Measurements from ENCODE around the gene HRH1. TPM values are rescaled to one million over a fixed set of nuclear protein-coding genes. Genes with fewer than 3 reads are reported as not detected.
"Not testable (repeated sequence)": the region's sequence is repeated elsewhere in the genome, so short reads cannot be mapped to it uniquely, and the experiment has no call there.

HRH1 gene
- total RNA-seq, 1 experiment from 2014 or later: 1.3 TPM

DNA sequence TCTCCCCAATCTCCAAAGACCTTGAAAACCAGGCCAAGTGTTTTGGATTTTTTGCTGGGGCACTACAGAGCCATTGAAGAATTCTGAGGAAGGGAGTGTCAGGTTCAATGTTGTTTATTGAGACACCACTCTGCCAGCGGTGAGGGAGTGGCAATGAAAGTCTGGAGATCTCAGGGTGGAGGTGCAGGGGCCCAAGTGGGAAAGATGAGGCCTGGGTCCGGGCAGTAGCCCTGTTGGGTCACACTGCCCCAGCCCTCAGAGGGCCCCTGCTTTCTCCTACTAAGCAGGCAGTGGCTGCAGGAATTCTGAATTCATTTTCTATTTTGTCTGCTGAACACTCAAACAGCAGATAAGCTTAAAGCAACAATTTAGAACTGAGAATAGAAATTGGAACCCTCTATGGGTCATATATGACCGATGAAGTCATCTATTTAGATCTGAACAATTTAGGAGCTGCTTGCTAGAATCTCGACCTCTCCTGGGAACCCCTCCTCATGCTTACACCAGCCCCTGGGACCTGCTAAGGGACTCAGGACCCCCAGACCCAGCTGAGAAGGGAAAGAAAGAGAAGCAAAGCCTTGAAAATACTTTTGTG is 17.9 kb downstream of the HRH1 start:
- TF ChIP-seq, protein P1, sequence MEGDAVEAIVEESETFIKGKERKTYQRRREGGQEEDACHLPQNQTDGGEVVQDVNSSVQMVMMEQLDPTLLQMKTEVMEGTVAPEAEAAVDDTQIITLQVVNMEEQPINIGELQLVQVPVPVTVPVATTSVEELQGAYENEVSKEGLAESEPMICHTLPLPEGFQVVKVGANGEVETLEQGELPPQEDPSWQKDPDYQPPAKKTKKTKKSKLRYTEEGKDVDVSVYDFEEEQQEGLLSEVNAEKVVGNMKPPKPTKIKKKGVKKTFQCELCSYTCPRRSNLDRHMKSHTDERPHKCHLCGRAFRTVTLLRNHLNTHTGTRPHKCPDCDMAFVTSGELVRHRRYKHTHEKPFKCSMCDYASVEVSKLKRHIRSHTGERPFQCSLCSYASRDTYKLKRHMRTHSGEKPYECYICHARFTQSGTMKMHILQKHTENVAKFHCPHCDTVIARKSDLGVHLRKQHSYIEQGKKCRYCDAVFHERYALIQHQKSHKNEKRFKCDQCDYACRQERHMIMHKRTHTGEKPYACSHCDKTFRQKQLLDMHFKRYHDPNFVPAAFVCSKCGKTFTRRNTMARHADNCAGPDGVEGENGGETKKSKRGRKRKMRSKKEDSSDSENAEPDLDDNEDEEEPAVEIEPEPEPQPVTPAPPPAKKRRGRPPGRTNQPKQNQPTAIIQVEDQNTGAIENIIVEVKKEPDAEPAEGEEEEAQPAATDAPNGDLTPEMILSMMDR (IDR thresholded peaks at IDR 0.05; ENCODE audit: insufficient read depth in 1 of 2, low read depth in 1 of 2, low read length in 1 of 2, severe bottlenecking in 1 of 2, unreplicated experiment in 1 of 2): no peak
- Histone ChIP-seq H3K4me3 (ENCODE audit: low read depth, low read length) (no peak overlapping the region), H3K9me3 (no peaks in the 10 kb centered on the region), H3K27me3 (replicated peaks; ENCODE audit: control insufficient read depth, insufficient read depth, low read length) (no peaks in the 10 kb centered on the region; the same call in 1 of the 2 replicates), H3K36me3 (ENCODE audit: control insufficient read depth, insufficient read depth, low read length) (no peaks in the 10 kb centered on the region), H3K4me1 (no peaks in the 10 kb centered on the region)
- CTCF ChIA-PET: no interaction called here
- BruUV-seq (replicated peaks): no TSS peak
- Mint-ChIP-seq H3K4me1 (ENCODE audit: low read depth, unreplicated experiment) (no peaks in the 10 kb centered on the region), H3K27ac (ENCODE audit: unreplicated experiment) (no peak overlapping the region), H3K36me3 (ENCODE audit: insufficient read depth, unreplicated experiment) (no peaks in the 10 kb centered on the region), H3K9me3 (ENCODE audit: unreplicated experiment) (no peaks in the 10 kb centered on the region), H3K27me3 (ENCODE audit: insufficient read depth, unreplicated experiment) (peaks cover 10% of the 10 kb centered on the region), H3K4me3 (ENCODE audit: unreplicated experiment) (no peak overlapping the region)
- POLR2A ChIA-PET: no interaction called here
- DNase-seq: no peak
- intact Hi-C loops (cut with micrococcal nuclease; ENCODE audit: unreplicated experiment): no loop called here

DNA sequence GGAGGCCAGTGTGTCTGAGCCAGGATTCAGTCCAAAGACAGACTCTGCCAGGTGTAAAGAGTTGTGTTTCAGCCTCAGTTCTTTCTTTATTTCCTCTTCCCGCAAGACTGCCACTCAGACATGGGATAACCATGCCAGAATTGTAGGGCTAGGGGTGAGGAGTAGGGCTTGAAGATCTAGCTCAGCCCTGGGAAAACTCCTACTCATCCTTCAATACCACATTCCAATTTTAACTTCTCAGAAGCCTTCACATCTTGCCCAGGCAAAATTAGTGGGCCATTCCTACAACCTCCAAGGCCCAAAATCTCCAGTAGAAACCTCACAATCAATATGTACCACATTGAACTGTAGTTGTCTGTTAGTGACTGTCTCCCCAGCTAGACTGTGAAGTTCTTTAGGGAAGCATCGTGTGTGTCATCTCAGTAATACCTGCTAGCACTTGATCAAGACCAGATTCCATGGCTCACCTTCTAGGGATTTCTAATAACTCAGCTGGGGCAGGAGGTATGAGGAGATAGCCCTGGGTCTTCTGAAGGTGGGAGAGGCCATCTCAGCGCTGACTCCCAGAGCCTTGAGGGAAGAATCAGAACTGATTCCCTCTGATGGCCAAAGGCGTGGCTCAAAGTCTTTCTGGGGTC is 19.7 kb downstream of the HRH1 start:
- no peak overlapping the region for H3K4me3 ChIP-seq (ENCODE audit: low read depth, low read length)
- no peak for DNase-seq
- BruUV-seq (replicated peaks): no TSS peak
- no peak overlapping the region for H3K27ac Mint-ChIP-seq (ENCODE audit: unreplicated experiment)
- intact Hi-C loops (cut with micrococcal nuclease; ENCODE audit: unreplicated experiment): no loop called here
- H3K4me1 Mint-ChIP-seq (ENCODE audit: low read depth, unreplicated experiment): no peaks in the 10 kb centered on the region
- no peaks in the 10 kb centered on the region for H3K9me3 Mint-ChIP-seq (ENCODE audit: unreplicated experiment)
- no peaks in the 10 kb centered on the region; the same call in 1 of the 2 replicates for H3K27me3 ChIP-seq (replicated peaks; ENCODE audit: control insufficient read depth, insufficient read depth, low read length)
- H3K4me3 Mint-ChIP-seq (ENCODE audit: unreplicated experiment): no peak overlapping the region
- H3K36me3 ChIP-seq (ENCODE audit: control insufficient read depth, insufficient read depth, low read length): no peaks in the 10 kb centered on the region
- H3K4me1 ChIP-seq: no peaks in the 10 kb centered on the region
- H3K36me3 Mint-ChIP-seq (ENCODE audit: insufficient read depth, unreplicated experiment): no peaks in the 10 kb centered on the region
- peaks cover 14% of the 10 kb centered on the region for H3K27me3 Mint-ChIP-seq (ENCODE audit: insufficient read depth, unreplicated experiment)
- CTCF ChIA-PET: no interaction called here
- H3K9me3 ChIP-seq: no peaks in the 10 kb centered on the region
- POLR2A ChIA-PET: no interaction called here
- TF ChIP-seq, protein P1 (IDR thresholded peaks at IDR 0.05; ENCODE audit: insufficient read depth in 1 of 2, low read depth in 1 of 2, low read length in 1 of 2, severe bottlenecking in 1 of 2, unreplicated experiment in 1 of 2): no peak

DNA sequence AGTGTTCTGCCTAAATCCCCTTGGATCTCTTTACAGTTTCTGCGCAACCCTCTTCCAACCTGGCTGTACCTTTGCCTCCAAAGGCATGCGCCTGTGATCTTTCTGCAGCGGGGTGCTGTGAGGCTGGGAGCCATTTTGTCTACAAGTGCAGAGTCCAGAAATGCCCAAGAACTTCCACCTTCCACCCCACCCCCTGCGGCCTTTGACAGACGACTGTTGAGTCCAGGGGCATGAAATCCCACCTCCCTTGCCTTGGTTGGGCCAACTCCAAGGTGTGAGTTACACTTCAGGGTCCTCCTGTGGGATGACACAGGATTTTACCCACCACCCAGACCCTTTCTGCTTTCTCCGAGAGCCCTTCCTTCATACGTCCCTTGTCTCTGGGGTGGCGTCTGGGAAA is 24.1 kb downstream of the HRH1 start:
- no peak for DNase-seq
- Mint-ChIP-seq H3K4me1 (ENCODE audit: low read depth, unreplicated experiment) (no peaks in the 10 kb centered on the region), H3K36me3 (ENCODE audit: insufficient read depth, unreplicated experiment) (no peaks in the 10 kb centered on the region), H3K9me3 (ENCODE audit: unreplicated experiment) (no peaks in the 10 kb centered on the region), H3K4me3 (ENCODE audit: unreplicated experiment) (no peak overlapping the region), H3K27ac (ENCODE audit: unreplicated experiment) (no peak overlapping the region), H3K27me3 (ENCODE audit: insufficient read depth, unreplicated experiment) (peaks cover 4% of the 10 kb centered on the region)
- TF ChIP-seq, protein P1 (IDR thresholded peaks at IDR 0.05; ENCODE audit: insufficient read depth in 1 of 2, low read depth in 1 of 2, low read length in 1 of 2, severe bottlenecking in 1 of 2, unreplicated experiment in 1 of 2): no peak
- H3K9me3 ChIP-seq: no peaks in the 10 kb centered on the region
- H3K27me3 ChIP-seq (replicated peaks; ENCODE audit: control insufficient read depth, insufficient read depth, low read length): no peaks in the 10 kb centered on the region
- H3K36me3 ChIP-seq (ENCODE audit: control insufficient read depth, insufficient read depth, low read length): no peaks in the 10 kb centered on the region
- H3K4me3 ChIP-seq (ENCODE audit: low read depth, low read length): no peak overlapping the region
- no peaks in the 10 kb centered on the region for H3K4me1 ChIP-seq
- ChIA-PET POLR2A (no interaction called here), CTCF (no interaction called here)
- no TSS peak for BruUV-seq (replicated peaks)
- intact Hi-C loops (cut with micrococcal nuclease; ENCODE audit: unreplicated experiment): no loop called here

DNA sequence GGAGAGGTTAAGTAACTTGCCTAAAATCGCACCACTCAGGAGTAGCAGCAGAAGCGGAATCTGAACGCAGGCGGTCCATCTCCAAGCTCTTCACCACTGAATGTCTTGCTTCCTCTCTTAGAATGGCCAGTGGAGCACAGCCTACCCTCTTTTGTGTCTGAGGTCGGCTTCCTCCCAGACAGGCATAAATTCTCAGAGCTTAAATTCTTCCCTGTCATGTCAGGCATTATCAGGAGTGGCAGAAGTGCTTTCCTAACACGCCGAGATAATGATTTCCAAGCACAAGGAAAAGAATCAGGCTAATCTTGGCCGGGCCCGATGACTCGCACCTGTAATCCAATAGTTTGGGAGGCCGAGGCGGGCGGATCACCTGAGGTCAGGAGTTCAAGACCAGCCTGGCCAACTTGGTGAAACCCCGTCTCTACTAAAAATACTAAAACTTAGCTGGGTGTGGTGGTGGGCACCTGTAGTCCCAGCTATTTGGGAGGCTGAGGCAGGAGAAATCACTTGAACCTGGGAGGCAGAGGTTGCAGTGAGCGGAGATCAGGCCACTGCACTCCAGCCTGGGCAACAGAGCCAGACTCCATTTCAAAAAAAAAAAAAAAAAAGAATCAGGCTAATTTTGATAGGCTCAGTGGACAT is 30.2 kb downstream of the HRH1 start:
- H3K4me3 ChIP-seq (ENCODE audit: low read depth, low read length); H3K27me3 Mint-ChIP-seq (ENCODE audit: insufficient read depth, unreplicated experiment); DNase-seq; CTCF ChIA-PET; H3K4me3 Mint-ChIP-seq (ENCODE audit: unreplicated experiment); H3K4me1 ChIP-seq; H3K4me1 Mint-ChIP-seq (ENCODE audit: low read depth, unreplicated experiment); BruUV-seq (replicated peaks); H3K36me3 Mint-ChIP-seq (ENCODE audit: insufficient read depth, unreplicated experiment); H3K9me3 Mint-ChIP-seq (ENCODE audit: unreplicated experiment); H3K27me3 ChIP-seq (replicated peaks; ENCODE audit: control insufficient read depth, insufficient read depth, low read length); H3K9me3 ChIP-seq; H3K27ac Mint-ChIP-seq (ENCODE audit: unreplicated experiment); intact Hi-C loops (cut with micrococcal nuclease; ENCODE audit: unreplicated experiment); H3K36me3 ChIP-seq (ENCODE audit: control insufficient read depth, insufficient read depth, low read length): not testable (repeated sequence)
- POLR2A ChIA-PET: interaction anchor here (0.7 kb wide), 1 partner anchor 190 kb away, joined by 4 read pairs; no protein-coding TSS in a partner anchor
